ENCODE measurements around the gene CREBL2.
"Not testable (repeated sequence)": the region's sequence is repeated elsewhere in the genome, so short reads cannot be mapped to it uniquely, and the experiment has no call there.

Gene CREBL2

GRCh38 chr12:12577786-12578185 lies 33.9 kb upstream of the CREBL2 start:
- TF ChIP-seq CTCF (IDR thresholded peaks at IDR 0.05; ENCODE audit: extremely low read depth, missing control alignments) = no peak
- no peak for DNase-seq (ENCODE audit: low spot score)

GRCh38 chr12:12580716-12581115 lies 31.0 kb upstream of the CREBL2 start:
- DNase-seq (ENCODE audit: low spot score) = not testable (repeated sequence)

GRCh38 chr12:12582193-12582881 lies 29.3 kb upstream of the CREBL2 start:
- TF ChIP-seq CTCF (IDR thresholded peaks at IDR 0.05; ENCODE audit: extremely low read depth, missing control alignments) = no peak
- peak; percentile 49 for DNase-seq (ENCODE audit: low spot score)

- TF ChIP-seq CTCF (IDR thresholded peaks at IDR 0.05; ENCODE audit: extremely low read depth, missing control alignments) = no peak
- peak; percentile 77 for DNase-seq (ENCODE audit: low spot score)
These were observed 28.8 kb upstream of the CREBL2 start for GRCh38 chr12:12582895-12583303.

GRCh38 chr12:12583510-12584178 lies 28.0 kb upstream of the CREBL2 start:
- TF ChIP-seq CTCF (IDR thresholded peaks at IDR 0.05; ENCODE audit: extremely low read depth, missing control alignments) = no peak
- DNase-seq (ENCODE audit: low spot score) = no peak

GRCh38 chr12:12585115-12585863 lies 26.4 kb upstream of the CREBL2 start:
- no peak for DNase-seq (ENCODE audit: low spot score)
- TF ChIP-seq CTCF (IDR thresholded peaks at IDR 0.05; ENCODE audit: extremely low read depth, missing control alignments) = no peak

GRCh38 chr12:12586879-12587675 lies 24.6 kb upstream of the CREBL2 start:
- no peak for DNase-seq (ENCODE audit: low spot score)
- TF ChIP-seq CTCF (IDR thresholded peaks at IDR 0.05; ENCODE audit: extremely low read depth, missing control alignments) = no peak

Measured in GM20000 (cell line).